GM12891 (cell line): ENCODE data around the gene TBC1D22A.

Source experiments
- POLR2A ChIP-seq: IDR thresholded peaks from 2 replicates; pipeline ENCODE4 v1.6.1; 2011; ENCODE audit warnings: low read depth, low read length, control low read depth
- POU2F2 ChIP-seq: IDR thresholded peaks from 2 replicates; pipeline ENCODE4 v1.6.1; 2011; ENCODE audit warnings: low read depth, mild to moderate bottlenecking, control low read depth, low read length, moderate library complexity
- TAF1 ChIP-seq: IDR thresholded peaks from 2 replicates; pipeline ENCODE4 v1.6.1; 2011; ENCODE audit warnings: low read depth, low read length, control low read depth

DNA sequence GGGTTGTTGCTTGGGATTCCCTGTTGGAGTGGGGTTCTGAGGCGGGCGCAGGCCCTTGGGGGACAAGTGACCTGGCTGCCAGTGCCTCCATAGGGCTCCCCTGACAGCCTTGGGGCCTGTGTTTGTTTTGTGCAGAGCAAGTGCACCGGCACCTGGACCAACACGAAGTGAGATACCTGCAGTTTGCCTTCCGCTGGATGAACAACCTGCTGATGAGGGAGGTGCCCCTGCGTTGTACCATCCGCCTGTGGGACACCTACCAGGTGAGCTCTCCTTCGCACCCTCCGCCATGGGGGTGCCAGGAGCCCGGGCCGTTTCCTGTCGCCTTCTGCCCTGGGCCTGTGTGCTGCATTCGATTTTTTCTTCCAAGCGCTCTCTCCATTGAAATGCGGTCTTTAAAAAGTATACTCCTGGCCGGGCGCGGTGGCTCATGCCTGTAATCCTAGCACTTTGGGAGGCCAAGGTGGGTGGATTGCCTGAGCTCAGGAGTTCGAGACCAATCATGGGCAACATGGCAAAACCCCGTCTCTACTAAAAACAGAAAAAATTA is 274.6 kb downstream of the TBC1D22A start:
- no peak for TF ChIP-seq POLR2A
- no peak for TF ChIP-seq TAF1
- no peak for TF ChIP-seq POU2F2
